NCI-H1092 (cell line): ENCODE measurements around the gene MS4A14.
"Not testable (repeated sequence)": the region's sequence is repeated elsewhere in the genome, so short reads cannot be mapped to it uniquely, and the experiment has no call there.

Experiments used
- DNase-seq: peaks from one replicate; lab custom pipeline; 2025; lab: John Stamatoyannopoulos, UW

Gene MS4A14

GRCh38 chr11:60390419-60390818 is 5.8 kb upstream of the MS4A14 start:
- no peak for DNase-seq

GRCh38 chr11:60392361-60392760 is 3.9 kb upstream of the MS4A14 start:
- DNase-seq = no peak

GRCh38 chr11:60393016-60393415 is 3.2 kb upstream of the MS4A14 start:
- no peak for DNase-seq

- no peak for DNase-seq
Measured at GRCh38 chr11:60394666-60395380, 1.4 kb upstream of the MS4A14 start.

GRCh38 chr11:60396799-60397198 is 540 bp downstream of the MS4A14 start:
- no peak for DNase-seq

- no peak for DNase-seq
Measured at GRCh38 chr11:60420015-60420414, 23.8 kb downstream of the MS4A14 start.

GRCh38 chr11:60422609-60423008 is 26.4 kb downstream of the MS4A14 start:
- DNase-seq = no peak

- no peak for DNase-seq
Measured at GRCh38 chr11:60428517-60428916, 32.3 kb downstream of the MS4A14 start.

- DNase-seq = no peak
Measured at GRCh38 chr11:60429272-60429671, 33.0 kb downstream of the MS4A14 start, which contains the start of gene MS4A5. Gene MS4A5, plus strand, starts transcription at chr11:60429572. Its CDS starts 103 bp downstream, at chr11:60429675.

GRCh38 chr11:60431251-60431650 is 35.0 kb downstream of the MS4A14 start:
- no peak for DNase-seq

- no peak for DNase-seq
Measured at GRCh38 chr11:60433401-60433800, 37.1 kb downstream of the MS4A14 start.

GRCh38 chr11:60447070-60447469 is 50.8 kb downstream of the MS4A14 start:
- no peak for DNase-seq

GRCh38 chr11:60447846-60448245 is 51.6 kb downstream of the MS4A14 start:
- no peak for DNase-seq

- DNase-seq = not testable (repeated sequence)
Measured at GRCh38 chr11:60451185-60451584, 54.9 kb downstream of the MS4A14 start.

- DNase-seq = no peak
Measured at GRCh38 chr11:60454212-60454611, 58.0 kb downstream of the MS4A14 start.

- no peak for DNase-seq
Measured at GRCh38 chr11:60455531-60456042, 59.3 kb downstream of the MS4A14 start, which contains the start of gene MS4A1. Gene MS4A1, plus strand, starts transcription at chr11:60455847. Its CDS starts 6,528 bp downstream, at chr11:60462375.

GRCh38 chr11:60457576-60457975 is 61.3 kb downstream of the MS4A14 start:
- DNase-seq = no peak

GRCh38 chr11:60459345-60459744 is 63.1 kb downstream of the MS4A14 start:
- DNase-seq = no peak
